GM23338 (cell line): Measurements from ENCODE around the gene COX20. TPM values are rescaled to one million over a fixed set of nuclear protein-coding genes. Genes with fewer than 3 reads are reported as not detected.

Experiments
- ATAC-seq: fragments of 200-7000 bp; cut with Tn5 transposase; 3 replicates; pipeline ENCODE4 v1.9.1; 2020
- DNase-seq: peaks from one replicate; pipeline ENCODE4 v3.0.0-alpha.2; 2015; ENCODE audit warnings: low spot score
- H2AFZ ChIP-seq: fragments of 200-600 bp; sonication (generic); 2 replicates; pipeline ENCODE4 v1.8.0; 2016; ENCODE audit warnings: antibody characterized with exemption, mild to moderate bottlenecking, moderate library complexity
- H3F3A ChIP-seq: fragments of 200-600 bp; sonication (generic); replicated peaks from 2 replicates; pipeline ENCODE4 v1.8.0; 2017; ENCODE audit warnings: antibody characterized with exemption, mixed run types, low read depth
- H3K27ac ChIP-seq: fragments of 200-600 bp; sonication (generic); 2 replicates; pipeline ENCODE4 v1.6.1; 2016; ENCODE audit warnings: low read depth
- H3K27me3 ChIP-seq: fragments of 200-600 bp; sonication (generic); 2 replicates; pipeline ENCODE4 v1.8.0; 2016; ENCODE audit warnings: mild to moderate bottlenecking, mixed run types, moderate library complexity; ENCODE audit not compliant: insufficient read depth
- H3K36me3 ChIP-seq: fragments of 200-600 bp; sonication (generic); 2 replicates; pipeline ENCODE4 v1.8.0; 2016; ENCODE audit warnings: mild to moderate bottlenecking; ENCODE audit not compliant: insufficient read depth
- H3K4me1 ChIP-seq: fragments of 200-600 bp; sonication (generic); 2 replicates; pipeline ENCODE4 v1.8.0; 2016; ENCODE audit warnings: mild to moderate bottlenecking, moderate library complexity; ENCODE audit not compliant: insufficient read depth
- H3K4me2 ChIP-seq: fragments of 200-600 bp; sonication (generic); 2 replicates; pipeline ENCODE4 v1.7.1; 2017; ENCODE audit warnings: mixed run types
- H3K4me3 ChIP-seq: fragments of 200-600 bp; sonication (generic); 2 replicates; pipeline ENCODE4 v1.6.1; 2016; ENCODE audit warnings: mixed run types
- H3K79me2 ChIP-seq: fragments of 200-600 bp; sonication (generic); replicated peaks from 2 replicates; pipeline ENCODE4 v1.8.0; 2017; ENCODE audit warnings: mild to moderate bottlenecking; ENCODE audit not compliant: insufficient read depth
- H3K9me2 ChIP-seq: fragments of 200-600 bp; sonication (generic); 2 replicates; pipeline ENCODE4 v1.8.0; 2017; ENCODE audit not compliant: insufficient read depth
- H4K20me1 ChIP-seq: fragments of 200-600 bp; sonication (generic); replicated peaks from 2 replicates; pipeline ENCODE4 v1.8.0; 2017; ENCODE audit warnings: mild to moderate bottlenecking; ENCODE audit not compliant: insufficient read depth
- H3K27ac Mint-ChIP-seq: 2 replicates; pipeline ENCODE4 v1.8.0; 2020; ENCODE audit warnings: inconsistent platforms, mild to moderate bottlenecking, moderate library complexity, mixed read lengths
- H3K27me3 Mint-ChIP-seq: 3 replicates; pipeline ENCODE4 v1.8.0; 2022; ENCODE audit warnings: low read depth, mild to moderate bottlenecking, moderate library complexity, mixed read lengths, inconsistent platforms; ENCODE audit not compliant: insufficient read depth, poor library complexity
- H3K36me3 Mint-ChIP-seq: 3 replicates; pipeline ENCODE4 v1.8.0; 2021; ENCODE audit warnings: low read depth, mild to moderate bottlenecking, inconsistent platforms, moderate library complexity, mixed read lengths
- H3K4me1 Mint-ChIP-seq: 3 replicates; pipeline ENCODE4 v1.8.0; 2020; ENCODE audit warnings: mild to moderate bottlenecking, inconsistent platforms, mixed read lengths
- H3K4me3 Mint-ChIP-seq: 3 replicates; pipeline ENCODE4 v1.8.0; 2021; ENCODE audit warnings: moderate library complexity, mild to moderate bottlenecking, inconsistent platforms, mixed read lengths
- H3K9me3 Mint-ChIP-seq: 3 replicates; pipeline ENCODE4 v1.8.0; 2020; ENCODE audit warnings: moderate library complexity, mild to moderate bottlenecking, inconsistent platforms, mixed read lengths
- CREB1 ChIP-seq: fragments of 250-450 bp; sonication (Bioruptor Pico); IDR thresholded peaks from 2 replicates; pipeline ENCODE4 v1.5.0; 2020; ENCODE audit warnings: low read depth, mild to moderate bottlenecking, moderate library complexity
- EZH2 ChIP-seq: fragments of 200-600 bp; sonication (generic); IDR thresholded peaks from one replicate; pipeline ENCODE4 v1.8.0; 2017; ENCODE audit warnings: antibody characterized with exemption, mild to moderate bottlenecking, low read depth; ENCODE audit not compliant: unreplicated experiment
- EZH2phosphoT487 ChIP-seq: fragments of 200-600 bp; sonication (generic); IDR thresholded peaks from one replicate; pipeline ENCODE4 v1.8.1; 2018; ENCODE audit warnings: antibody characterized with exemption; ENCODE audit not compliant: unreplicated experiment
- JUNB ChIP-seq: IDR thresholded peaks from one replicate; pipeline ENCODE4 v1.6.1; 2016; ENCODE audit warnings: antibody characterized with exemption; ENCODE audit not compliant: unreplicated experiment
- POLR2AphosphoS5 ChIP-seq: IDR thresholded peaks from 2 replicates; pipeline ENCODE4 v1.6.1; 2016; ENCODE audit warnings: antibody characterized with exemption, low read depth
- ZNF114 ChIP-seq: fragments of 250-450 bp; sonication (Bioruptor Pico); IDR thresholded peaks from 2 replicates; pipeline ENCODE4 v1.5.0; 2020; ENCODE audit warnings: mild to moderate bottlenecking, moderate library complexity
- polyA plus RNA-seq: library from polyadenylated mRNA; unstranded; fragments of >200 nt; fragmentation: Nextera tagmentation; extraction: Ambion mirVana; gene quantifications from 2 replicates; pipeline ENCODE4 v1.2.1, GENCODE V29; 2016
- total RNA-seq: library from RNA; depleted of rRNA; stranded (reverse); fragments of >200 nt; shearing (Covaris generic); gene quantifications from 2 replicates; pipeline ENCODE4 v1.2.3, GENCODE V29; 2014
- TF ChIP-seq, protein P1 (sequence below), 2 experiments: fragments of 200-600 bp in 1 of 2; sonication (generic) in 1 of 2; conservative IDR thresholded peaks; 2 replicates each; pipeline versions ENCODE4 v1.5.1 to v1.6.1; 2016 to 2017; ENCODE audit warnings: antibody characterized with exemption in 2 of 2, low read depth in 2 of 2, mild to moderate bottlenecking in 2 of 2, moderate library complexity in 1 of 2
- TF ChIP-seq, protein P2 (sequence below): IDR thresholded peaks from 2 replicates; pipeline ENCODE4 v1.6.1; 2016; ENCODE audit warnings: antibody characterized with exemption
- TF ChIP-seq, protein P3 (sequence below): IDR thresholded peaks from one replicate; pipeline ENCODE4 v1.6.1; 2018; ENCODE audit warnings: antibody characterized with exemption; ENCODE audit not compliant: unreplicated experiment

Gene COX20
- total and polyA plus RNA-seq, 2 experiments from 2014 or later: 19.3 to 175 TPM

DNA sequence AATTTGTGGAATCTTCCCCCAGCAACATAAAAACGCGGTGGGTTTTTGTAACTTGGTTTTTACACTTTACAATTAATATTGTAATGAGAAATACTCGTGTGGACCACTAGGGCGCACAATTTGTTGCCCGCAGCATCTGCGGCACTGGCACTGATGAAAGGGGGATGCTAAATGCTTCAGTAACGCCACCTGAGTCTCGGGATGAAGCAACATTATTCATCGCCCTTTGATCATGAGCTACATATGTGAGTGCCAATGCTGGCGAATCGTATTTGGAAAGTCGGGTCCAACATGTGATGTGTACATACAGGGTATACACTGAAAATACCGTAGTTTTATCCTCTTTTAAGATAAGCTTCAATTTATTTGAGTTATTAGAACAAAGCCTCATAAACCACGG lies 34.2 kb upstream of the COX20 start:
- H3K27ac Mint-ChIP-seq: no peak overlapping the region
- Histone ChIP-seq H3K4me1 (peaks cover 3% of the 10 kb centered on the region; the same call in 1 of the 2 replicates), H2AFZ (no peak overlapping the region), H3K9me2 (no peaks in the 10 kb centered on the region), H4K20me1 (no peaks in the 10 kb centered on the region), H3K36me3 (no peaks in the 10 kb centered on the region), H3K4me2 (no peak overlapping the region), H3F3A (0 out of 2 replicates have a peak, but pooled peaks cover 8% of the 10 kb centered on the region), H3K27ac (no peak overlapping the region), H3K4me3 (no peak overlapping the region), H3K27me3 (no peaks in the 10 kb centered on the region), H3K79me2 (no peaks in the 10 kb centered on the region)
- H3K4me3 Mint-ChIP-seq: no peak overlapping the region
- ATAC-seq (peak; percentile 72), DNase-seq (peak; percentile 73)
- peaks cover 9% of the 10 kb centered on the region; the same call in 2 of the 3 replicates for H3K4me1 Mint-ChIP-seq
- H3K9me3 Mint-ChIP-seq: peaks cover 3% of the 10 kb centered on the region; the same call in 1 of the 3 replicates
- no peaks in the 10 kb centered on the region for H3K36me3 Mint-ChIP-seq
- no peak for TF ChIP-seq JUNB
- TF ChIP-seq, protein P1, sequence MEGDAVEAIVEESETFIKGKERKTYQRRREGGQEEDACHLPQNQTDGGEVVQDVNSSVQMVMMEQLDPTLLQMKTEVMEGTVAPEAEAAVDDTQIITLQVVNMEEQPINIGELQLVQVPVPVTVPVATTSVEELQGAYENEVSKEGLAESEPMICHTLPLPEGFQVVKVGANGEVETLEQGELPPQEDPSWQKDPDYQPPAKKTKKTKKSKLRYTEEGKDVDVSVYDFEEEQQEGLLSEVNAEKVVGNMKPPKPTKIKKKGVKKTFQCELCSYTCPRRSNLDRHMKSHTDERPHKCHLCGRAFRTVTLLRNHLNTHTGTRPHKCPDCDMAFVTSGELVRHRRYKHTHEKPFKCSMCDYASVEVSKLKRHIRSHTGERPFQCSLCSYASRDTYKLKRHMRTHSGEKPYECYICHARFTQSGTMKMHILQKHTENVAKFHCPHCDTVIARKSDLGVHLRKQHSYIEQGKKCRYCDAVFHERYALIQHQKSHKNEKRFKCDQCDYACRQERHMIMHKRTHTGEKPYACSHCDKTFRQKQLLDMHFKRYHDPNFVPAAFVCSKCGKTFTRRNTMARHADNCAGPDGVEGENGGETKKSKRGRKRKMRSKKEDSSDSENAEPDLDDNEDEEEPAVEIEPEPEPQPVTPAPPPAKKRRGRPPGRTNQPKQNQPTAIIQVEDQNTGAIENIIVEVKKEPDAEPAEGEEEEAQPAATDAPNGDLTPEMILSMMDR (conservative IDR thresholded peaks at IDR 0.05; ENCODE audit: low read depth in 2 of 2): peak; percentile 71 to 78
- peaks cover 6% of the 10 kb centered on the region for H3K27me3 Mint-ChIP-seq

DNA sequence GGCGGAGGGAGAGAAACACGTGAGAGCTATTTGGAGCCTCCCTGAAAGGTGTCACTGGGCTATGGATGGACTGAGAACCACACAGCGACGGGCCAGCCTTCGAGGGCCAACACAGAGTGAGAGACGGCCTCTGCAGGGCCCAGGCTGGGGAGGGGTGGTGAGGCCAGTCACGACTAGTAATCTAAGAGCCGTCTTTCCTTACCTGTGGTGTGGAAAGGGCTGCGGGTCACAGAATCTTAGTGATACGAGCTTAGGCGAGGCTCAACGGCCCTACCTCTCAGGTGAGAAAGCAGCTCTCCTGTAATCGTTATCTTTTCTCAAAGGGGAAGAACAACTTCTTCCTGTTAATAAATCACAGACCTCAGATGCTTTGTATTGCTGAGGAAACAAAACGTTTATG lies 33.4 kb upstream of the COX20 start:
- Histone ChIP-seq H3F3A (0 out of 2 replicates have a peak, but pooled peaks cover 8% of the 10 kb centered on the region), H3K4me1 (peaks cover 3% of the 10 kb centered on the region; the same call in 1 of the 2 replicates), H3K27me3 (no peaks in the 10 kb centered on the region), H2AFZ (peak overlapping the region; percentile 90), H3K4me2 (no peak overlapping the region), H3K9me2 (no peaks in the 10 kb centered on the region), H4K20me1 (no peaks in the 10 kb centered on the region), H3K27ac (no peak overlapping the region), H3K79me2 (no peaks in the 10 kb centered on the region), H3K36me3 (no peaks in the 10 kb centered on the region), H3K4me3 (no peak overlapping the region)
- ATAC-seq (peak; percentile 82), DNase-seq (no peak)
- Mint-ChIP-seq H3K4me1 (peaks cover 12% of the 10 kb centered on the region), H3K27me3 (peaks cover 4% of the 10 kb centered on the region), H3K27ac (no peak overlapping the region), H3K36me3 (no peaks in the 10 kb centered on the region), H3K4me3 (no peak overlapping the region), H3K9me3 (peaks cover 3% of the 10 kb centered on the region; the same call in 1 of the 3 replicates)
- no peak for TF ChIP-seq JUNB
- TF ChIP-seq, protein P2, sequence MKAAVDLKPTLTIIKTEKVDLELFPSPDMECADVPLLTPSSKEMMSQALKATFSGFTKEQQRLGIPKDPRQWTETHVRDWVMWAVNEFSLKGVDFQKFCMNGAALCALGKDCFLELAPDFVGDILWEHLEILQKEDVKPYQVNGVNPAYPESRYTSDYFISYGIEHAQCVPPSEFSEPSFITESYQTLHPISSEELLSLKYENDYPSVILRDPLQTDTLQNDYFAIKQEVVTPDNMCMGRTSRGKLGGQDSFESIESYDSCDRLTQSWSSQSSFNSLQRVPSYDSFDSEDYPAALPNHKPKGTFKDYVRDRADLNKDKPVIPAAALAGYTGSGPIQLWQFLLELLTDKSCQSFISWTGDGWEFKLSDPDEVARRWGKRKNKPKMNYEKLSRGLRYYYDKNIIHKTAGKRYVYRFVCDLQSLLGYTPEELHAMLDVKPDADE: no peak
- no peak for TF ChIP-seq EZH2phosphoT487
- no peak for TF ChIP-seq EZH2
- no peak for TF ChIP-seq CREB1 (CRISPR knock-in tag)
- no peak for TF ChIP-seq POLR2AphosphoS5
- no peak for TF ChIP-seq ZNF114 (CRISPR knock-in tag)
- TF ChIP-seq, protein P3, sequence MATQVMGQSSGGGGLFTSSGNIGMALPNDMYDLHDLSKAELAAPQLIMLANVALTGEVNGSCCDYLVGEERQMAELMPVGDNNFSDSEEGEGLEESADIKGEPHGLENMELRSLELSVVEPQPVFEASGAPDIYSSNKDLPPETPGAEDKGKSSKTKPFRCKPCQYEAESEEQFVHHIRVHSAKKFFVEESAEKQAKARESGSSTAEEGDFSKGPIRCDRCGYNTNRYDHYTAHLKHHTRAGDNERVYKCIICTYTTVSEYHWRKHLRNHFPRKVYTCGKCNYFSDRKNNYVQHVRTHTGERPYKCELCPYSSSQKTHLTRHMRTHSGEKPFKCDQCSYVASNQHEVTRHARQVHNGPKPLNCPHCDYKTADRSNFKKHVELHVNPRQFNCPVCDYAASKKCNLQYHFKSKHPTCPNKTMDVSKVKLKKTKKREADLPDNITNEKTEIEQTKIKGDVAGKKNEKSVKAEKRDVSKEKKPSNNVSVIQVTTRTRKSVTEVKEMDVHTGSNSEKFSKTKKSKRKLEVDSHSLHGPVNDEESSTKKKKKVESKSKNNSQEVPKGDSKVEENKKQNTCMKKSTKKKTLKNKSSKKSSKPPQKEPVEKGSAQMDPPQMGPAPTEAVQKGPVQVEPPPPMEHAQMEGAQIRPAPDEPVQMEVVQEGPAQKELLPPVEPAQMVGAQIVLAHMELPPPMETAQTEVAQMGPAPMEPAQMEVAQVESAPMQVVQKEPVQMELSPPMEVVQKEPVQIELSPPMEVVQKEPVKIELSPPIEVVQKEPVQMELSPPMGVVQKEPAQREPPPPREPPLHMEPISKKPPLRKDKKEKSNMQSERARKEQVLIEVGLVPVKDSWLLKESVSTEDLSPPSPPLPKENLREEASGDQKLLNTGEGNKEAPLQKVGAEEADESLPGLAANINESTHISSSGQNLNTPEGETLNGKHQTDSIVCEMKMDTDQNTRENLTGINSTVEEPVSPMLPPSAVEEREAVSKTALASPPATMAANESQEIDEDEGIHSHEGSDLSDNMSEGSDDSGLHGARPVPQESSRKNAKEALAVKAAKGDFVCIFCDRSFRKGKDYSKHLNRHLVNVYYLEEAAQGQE: no peak
- TF ChIP-seq, protein P1 (conservative IDR thresholded peaks at IDR 0.05; ENCODE audit: low read depth in 2 of 2): no peak
